GM18870 (cell line): ENCODE measurements around the gene RCAN1.
A peak's percentile ranks its signal among the peaks of the same experiment; 100 is the strongest.
"Not testable (repeated sequence)": the region's sequence is repeated elsewhere in the genome, so short reads cannot be mapped to it uniquely, and the experiment has no call there.

Experiments used
- ATAC-seq: cut with Tn5 transposase; IDR thresholded peaks from one replicate; pipeline ENCODE4 v1.9.1; 2021; ENCODE audit warnings: moderate library complexity; ENCODE audit not compliant: unreplicated experiment

The RCAN1 gene

DNA sequence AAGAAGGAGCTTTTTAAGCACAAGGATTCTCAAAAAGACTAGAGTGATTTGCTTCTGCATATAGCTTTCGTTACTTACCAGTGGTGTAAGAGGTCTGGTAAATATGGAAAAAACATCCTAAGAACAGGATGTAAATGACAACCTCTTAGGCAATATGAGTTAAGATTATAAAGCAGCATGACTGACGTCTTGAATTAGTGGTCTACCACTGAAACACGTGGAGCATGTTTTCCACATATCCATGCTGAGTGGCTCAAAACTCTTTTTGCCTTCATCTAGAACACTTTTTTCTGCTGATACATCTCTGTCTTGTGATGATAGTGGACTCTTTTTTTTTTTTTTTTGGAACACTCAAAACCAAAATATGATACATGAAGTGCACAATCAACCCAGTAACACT lies 44.6 kb downstream of the RCAN1 start:
- ATAC-seq, result no peak

DNA sequence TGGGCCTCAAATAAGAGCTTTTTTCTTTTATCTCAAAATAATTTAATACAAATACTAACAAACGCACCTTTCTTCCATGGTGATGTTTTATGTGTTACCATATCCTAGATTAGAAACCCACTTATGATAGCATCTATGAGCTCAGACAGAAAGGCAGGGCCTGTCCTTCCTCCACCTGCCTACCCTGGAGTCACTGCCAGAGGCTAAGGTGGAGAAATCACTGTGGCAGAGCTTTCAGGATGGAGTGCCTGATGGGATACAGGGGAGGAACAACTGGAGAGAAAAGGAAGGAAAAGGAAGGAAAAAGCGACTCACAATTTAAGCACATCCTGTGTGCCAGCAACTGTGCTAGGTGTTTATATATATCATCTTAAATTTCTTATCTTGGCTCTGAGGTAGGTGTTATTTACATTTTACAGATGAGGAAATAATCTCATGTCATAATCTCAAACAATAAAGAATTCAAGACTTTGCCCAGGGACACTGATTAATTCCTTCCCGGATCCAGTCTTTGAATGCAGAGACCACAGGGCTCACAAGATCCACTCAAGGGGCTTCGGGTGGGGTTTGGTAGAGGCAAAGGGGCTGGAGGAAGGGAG lies 45.4 kb downstream of the RCAN1 start:
- no peak for ATAC-seq

DNA sequence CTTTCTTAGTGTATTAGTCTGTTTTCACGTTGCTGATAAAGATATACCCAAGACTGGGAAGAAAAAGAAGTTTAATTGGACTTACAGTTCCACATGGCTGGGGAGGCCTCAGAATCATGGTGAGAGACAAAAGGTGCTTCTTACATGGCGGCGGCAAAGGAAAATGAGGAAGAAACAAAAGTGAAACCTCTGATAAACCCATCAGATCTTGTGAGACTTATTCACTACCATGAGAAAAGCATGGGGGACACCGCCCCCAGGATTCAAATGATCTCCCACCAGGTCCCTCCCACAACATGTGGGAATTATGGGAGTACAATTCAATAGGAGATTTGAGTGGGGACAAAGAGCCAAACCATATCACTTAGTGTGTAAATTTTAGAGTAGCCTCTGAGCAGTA lies 46.1 kb downstream of the RCAN1 start:
- not testable (repeated sequence) for ATAC-seq

DNA sequence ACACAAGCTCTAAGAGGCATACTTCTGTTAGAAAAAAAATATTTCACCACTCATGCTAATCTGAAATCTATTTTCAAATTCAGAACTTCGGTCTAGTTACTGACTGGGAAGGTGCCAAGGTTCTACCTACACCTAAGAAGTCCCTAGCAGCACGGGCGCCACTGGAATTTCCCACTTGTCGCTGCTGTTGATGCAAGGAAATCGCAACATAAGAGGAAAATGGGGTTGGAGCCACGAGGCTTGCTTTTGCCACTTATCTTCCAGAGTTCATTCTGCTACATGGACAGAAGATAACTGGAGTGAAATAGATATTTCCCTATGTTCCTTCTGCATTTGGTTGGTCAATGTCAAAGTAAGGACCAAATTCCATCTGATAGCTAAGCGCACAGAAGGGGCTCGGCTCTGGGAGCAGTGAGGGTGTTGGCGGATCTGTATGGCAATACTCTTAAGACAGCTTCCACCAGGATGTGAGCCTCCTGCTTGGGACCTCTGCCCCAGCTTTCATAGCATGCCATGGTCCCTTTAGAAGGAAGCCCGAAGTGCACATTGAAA lies 47.2 kb downstream of the RCAN1 start:
- ATAC-seq, result no peak

DNA sequence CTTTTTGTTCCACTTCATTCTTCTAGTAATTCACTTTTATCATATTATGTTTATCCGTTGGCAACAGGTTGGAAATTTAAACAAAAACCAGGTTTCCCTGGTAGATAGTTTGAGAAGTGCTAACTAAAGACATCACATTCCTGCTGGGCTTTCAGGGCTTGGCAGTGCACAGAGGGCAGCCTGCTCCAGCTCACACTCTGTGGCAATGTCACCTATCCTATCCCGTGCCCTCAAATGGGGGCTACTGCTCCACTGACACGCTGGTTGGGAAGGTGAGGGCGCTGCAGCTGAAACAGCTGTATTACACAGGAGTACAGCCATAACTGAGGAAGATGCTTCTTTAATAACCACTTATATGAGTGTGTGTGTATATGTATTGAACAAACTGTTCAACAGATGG lies 49.7 kb downstream of the RCAN1 start:
- no peak for ATAC-seq

DNA sequence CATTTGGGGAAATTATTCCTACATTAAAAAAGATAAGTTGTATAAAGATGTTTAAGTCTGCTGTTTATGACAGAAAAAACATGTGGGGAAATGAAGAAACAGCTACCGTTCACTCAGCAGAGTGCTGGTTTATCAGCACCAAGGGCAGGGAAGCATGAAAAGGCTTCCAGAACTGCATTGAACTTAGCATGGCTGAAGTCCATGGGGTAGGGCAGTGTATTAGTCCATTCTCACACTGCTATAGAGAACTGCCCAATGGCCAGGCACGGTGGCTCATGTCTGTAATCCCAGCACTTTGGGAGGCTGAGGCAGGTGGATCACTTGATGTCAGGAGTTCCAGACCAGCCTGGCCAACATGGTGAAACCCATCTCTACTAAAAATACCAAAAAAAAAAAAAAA lies 51.5 kb downstream of the RCAN1 start:
- ATAC-seq, result not testable (repeated sequence)

DNA sequence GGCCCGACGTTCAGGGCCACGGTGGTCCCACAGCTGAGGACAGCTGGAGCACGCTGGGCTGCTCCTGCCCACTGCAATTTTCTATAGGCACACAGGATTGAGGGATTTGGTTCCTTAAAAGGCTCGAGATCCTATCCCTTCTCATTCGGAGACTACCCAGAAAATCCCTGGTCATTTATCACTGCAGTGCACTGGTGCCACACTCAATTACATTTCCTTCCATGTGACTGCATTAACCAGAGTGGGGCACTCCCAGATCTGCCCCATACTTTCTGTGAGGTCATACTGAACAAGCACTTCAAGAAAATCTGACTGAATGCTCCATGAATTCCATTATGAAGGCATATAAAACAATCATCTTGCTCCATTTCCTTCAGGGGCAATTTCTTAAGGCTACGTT lies 53.1 kb downstream of the RCAN1 start:
- no peak for ATAC-seq

DNA sequence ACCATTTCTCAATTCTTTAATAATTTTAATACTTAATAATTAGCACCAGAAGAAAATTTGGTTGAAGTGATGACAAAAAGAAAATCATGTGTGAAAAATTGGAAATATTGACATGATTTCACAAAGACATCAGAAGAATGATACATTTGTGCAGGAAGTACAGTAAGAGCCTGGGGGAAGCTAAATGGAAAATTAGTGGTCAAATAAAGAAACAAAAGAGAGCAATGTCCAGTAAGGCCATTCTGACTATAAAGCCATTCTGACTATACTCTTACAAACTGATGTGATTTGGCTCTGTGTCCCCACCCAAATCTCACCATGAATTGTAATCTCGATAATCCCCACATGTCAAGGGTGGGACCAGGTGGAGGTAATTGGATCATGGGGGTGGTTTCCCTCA lies 54.3 kb downstream of the RCAN1 start:
- no peak for ATAC-seq

DNA sequence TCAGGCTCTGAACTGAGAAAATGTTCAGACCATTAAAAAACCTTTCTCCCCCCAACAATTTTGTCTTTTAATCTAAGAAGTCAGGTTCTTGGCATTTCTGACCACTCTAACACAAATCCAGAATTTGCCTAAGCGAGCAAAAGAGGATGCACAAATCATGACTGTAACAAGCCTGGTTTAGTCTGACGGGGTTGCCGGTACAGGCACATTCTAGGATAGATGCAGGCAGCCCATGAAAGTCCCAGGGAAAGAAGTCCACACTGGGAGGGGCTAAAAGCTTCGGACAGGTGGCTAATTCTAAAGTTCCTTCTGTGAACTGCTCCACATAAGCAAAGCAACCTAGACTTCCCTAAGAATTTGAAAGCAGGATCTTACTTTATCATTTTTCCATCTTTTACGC lies 54.9 kb downstream of the RCAN1 start:
- no peak for ATAC-seq

DNA sequence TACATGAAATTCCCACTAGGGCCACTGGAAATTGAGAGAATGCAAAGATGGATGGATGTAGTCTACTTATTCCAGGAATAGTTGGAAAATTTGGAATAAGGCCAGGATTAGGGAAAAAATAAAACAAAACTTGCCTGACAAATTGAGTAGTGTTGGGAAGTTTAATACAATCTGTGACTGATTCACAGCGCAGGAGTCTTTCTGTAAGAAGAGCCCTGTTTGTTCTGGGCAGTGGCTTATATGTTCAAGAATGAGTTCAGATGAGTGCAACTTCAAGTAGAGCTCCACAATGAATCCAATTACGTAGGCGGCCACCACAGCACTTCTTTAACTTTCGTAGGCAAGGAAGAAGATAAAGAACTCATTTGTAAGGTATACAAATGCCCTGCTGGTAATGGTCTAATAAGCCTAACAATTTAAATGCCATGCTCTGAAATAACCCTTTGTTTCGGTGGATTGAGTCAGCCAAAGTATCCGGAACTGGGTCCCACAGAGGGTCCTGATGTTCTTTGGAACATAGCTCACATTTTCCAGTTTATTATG lies 55.8 kb downstream of the RCAN1 start:
- no peak for ATAC-seq

DNA sequence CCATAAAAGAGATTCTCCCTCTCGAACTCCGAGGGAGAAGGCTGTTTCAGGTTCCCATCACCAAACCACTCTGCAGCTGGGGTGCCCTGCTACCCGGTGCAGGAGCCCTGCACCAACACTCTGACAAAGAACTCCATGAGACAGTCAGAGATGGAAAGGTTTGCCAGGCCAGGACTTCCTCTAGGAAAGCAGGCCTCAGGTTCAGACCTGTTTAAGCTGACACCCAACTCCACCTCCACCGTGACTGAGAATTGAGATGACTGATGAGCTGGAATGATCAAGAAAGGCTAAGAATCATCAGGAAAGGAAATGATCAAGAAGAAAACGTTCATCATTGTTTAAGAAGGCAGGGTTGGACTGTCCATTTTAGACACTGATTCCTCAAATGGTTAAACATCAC lies 56.7 kb downstream of the RCAN1 start:
- ATAC-seq, result no peak

DNA sequence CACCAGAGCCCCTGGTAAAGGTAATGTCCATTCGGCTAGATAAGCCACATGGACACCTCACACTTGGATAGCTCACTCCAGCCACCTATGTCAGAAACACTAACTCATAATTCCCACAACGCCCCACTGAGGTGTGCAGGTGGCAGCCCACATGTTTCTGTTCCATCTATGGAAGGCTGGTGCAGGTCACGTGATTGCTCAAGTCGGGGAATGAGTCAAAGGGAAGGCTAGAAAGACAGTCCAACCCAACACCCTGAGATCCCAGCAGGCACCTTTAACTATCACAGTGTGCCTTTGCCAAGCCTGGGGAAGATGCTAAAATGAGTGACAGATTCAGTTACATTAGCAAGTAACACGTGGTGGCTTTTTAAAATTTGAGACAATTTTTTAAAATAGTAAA lies 57.7 kb downstream of the RCAN1 start:
- no peak for ATAC-seq

DNA sequence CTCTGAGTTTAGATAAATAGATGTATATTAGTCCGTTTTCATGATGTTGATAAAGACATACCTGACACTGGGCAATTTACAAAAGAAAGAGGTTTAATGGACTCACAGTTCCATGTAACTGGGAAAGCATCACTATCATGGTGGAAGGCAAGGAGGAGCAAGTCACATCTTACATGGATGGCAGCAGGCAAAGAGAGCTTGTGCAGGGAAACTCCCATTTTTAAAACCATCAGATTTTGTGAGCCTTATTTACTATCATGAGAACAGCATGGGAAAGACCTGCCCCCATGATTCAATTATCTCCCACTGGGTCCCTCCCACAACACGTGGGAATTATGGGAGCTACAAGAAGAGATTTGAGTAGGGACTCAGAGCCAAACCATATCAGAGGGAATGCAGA lies 60.2 kb downstream of the RCAN1 start:
- ATAC-seq, result not testable (repeated sequence)

DNA sequence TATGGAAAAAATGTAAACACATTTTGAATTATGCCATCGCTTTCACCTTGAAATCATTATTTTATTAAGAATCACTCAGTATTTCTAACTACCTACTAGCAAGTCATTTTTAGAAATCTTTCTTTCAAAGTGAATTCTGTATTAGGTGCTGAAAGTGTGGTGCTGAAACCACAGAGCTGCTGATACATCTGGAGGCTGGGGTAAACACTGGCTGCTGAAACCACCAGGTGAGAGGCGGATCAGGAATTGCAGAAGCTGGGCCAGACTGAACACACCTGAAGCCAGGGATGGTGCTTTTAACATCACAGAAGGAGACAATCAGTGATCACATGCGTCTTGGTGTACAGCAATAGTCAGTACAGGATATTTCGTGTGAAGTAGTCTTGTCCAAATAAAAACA lies 60.7 kb downstream of the RCAN1 start:
- no peak for ATAC-seq

DNA sequence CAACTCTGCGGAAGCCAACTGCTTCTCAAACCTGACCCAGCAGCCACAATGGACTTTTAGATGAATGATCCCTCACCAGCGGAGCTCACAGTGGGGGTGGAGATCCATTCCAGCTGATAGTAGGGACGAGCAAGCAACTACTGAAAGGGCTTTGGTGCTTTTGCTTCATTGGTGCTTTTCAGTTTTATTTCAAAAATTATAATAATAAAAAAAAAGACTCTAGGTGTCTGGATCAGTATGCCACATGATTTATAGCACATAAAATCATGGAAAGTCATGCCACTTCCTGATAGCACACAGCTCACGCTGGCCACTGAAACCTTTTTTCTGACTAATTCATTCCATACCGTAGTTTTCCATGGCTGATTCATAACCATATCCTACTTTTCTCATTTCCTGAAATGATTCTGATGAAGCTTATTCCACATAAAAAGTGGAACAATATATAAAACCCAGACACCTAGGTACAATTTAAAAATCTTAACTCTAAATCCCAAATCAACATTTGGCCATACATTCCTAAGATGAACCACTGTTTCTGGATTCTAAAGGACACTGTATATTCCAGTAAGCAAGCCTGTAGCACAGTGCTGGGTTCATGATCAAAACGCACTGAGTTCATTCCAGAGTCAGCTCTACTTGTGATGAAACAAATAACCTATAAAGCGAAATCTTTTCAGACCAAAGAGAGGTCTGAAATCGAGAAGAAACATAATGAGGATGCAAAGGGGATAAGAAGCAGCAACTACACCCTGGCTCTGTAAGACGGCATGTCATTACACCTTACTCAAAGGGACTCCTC lies 61.6 kb downstream of the RCAN1 start:
- no peak for ATAC-seq

DNA sequence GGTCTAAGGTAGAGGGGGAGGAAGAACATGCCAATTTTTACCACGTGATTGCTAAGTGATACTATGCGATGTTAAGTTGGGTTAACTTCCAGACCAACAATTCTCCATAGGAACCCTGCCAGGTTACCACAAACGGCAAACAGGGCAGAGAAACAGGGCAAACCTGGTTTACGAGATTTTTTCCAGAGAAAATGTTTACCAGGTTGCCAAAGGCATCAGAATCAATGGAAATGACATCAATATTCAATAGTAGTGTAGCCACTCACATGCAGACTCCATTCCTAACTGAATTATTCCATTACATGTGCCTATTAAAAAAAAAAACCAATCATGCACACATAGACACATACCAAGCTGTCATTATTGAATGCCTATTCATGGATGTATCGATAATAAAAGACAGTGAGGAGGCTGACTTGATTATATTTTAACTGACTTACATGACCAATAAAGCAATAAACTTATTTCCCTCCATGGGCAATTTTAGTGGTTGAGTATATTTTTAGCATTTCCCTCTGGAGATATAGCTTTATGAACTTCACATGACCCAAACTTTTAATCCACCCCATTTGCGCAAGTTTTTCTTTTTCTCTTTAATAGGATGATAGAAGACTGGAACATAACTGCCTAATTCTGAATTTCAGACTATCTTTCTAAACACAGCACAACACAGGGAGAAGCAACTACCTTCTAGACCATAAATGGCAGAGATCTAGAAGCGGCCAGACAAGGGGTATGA lies 62.4 kb downstream of the RCAN1 start:
- no peak for ATAC-seq

DNA sequence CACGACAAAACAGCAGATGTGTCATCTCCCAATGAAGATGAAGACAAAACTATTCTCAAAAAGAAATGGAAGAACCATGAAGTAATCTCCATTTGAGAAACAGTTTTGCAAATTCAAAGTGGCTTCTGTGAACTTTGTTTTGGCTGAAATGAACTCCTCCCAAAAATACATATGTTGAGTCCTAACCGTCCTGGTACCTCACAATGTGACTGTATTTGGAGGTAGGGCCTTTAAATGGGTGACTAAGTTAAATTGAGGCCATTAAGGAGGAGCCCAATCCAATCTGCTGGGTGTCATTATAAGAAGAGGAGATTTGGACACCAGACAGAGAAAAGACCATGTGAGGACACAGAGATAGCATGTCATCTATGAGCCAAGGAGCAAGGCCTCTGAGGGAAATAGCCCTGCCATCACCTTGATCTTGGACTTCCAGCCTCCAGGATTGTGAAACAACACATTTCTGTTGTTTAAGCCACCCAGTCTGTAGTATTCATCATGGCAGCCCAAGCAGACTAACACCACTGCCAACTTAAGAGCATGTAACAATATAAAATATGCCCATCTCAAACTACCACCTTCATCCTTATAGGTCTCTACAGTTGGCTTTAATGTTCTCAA lies 64.6 kb downstream of the RCAN1 start:
- no peak for ATAC-seq

DNA sequence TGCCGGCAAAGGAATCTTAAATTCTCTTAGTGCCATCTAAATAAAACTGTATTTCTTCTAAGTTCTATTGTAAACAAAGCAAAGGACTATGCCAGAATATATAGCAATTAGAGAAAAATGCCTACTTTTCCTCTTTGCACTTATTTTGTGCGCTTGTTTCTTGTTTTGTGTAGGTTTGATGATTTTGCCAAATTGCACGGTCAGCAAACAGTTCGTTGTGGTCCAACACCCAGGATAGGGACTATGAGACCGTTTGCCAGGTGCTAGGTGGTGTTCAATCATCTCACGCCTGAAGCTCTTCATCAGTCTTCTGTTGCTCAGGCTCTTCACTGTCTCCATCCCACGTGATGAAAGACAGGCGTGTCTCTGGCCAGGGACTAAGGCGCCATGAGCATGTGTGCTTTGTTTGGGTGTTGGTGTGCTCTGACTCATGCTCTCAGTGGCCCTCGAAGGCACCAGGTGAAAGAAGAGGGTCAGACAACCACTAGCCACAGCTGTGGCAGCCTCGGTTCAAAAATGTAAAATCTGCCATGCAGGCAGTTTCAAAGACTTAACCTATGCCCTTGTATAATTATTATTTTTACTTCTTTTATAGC lies 66.0 kb downstream of the RCAN1 start:
- ATAC-seq, result no peak

DNA sequence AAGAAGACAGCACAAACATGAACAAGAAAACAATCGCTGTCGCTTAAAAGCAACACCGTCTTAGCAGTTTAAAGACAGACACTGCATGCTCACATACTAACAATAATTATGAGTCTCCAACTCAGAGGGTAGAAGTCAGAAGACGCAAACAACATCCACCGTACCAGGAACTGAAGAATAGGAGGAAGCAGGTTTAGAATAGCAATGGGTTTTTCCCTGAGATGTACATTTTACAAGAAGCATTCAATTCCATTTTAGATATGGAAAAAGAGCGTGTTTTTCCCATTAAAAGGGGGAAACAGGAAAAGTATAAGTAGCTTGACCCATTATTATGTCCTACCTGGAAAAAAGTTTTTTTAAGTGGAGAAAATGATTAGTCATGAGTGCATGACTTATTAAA lies 68.4 kb downstream of the RCAN1 start:
- ATAC-seq, result no peak

DNA sequence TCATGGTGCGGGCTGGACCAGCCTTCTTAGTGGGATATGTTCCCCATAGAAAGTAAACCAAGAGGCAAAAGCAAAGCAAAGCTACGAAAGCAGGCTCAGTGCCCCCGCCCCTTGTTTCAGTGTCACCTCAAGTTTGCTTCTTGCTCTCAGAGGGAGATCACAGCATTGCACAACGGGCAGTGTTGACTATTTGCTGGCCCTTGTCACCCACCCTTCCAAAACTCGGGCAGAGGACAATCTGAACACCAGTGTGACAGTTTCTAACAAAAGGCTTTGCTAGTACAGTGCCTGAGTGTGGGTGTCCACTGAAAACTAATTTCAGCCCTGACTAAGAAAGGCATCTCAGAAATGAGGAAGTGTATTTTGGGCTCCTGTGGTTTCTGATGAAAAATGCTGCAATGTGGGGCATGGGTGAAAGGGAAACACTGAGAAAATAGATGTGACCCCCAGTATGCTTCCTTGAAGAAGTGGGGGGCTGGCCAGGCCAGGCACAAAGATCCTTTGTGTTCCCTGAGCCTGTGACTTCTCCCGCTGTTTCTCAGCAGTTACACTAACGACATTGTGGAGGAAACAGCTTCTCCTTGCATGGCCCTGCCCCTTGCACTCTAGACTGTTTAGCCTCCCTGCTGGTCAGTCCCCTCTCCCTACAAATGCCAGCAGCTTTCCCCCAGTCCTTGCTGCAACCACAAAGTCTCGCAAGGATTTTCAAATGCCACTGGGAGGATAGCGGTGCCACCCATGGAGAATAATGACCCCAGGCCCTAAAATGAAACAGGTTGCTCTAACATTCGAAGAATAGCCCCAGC lies 69.6 kb downstream of the RCAN1 start:
- peak; percentile 91 for ATAC-seq
